ENCODE data around the gene DENND2D. TPM values are rescaled to one million over a fixed set of nuclear protein-coding genes. Genes with fewer than 3 reads are reported as not detected.
A peak's percentile ranks its signal among the peaks of the same experiment; 100 is the strongest.

Gene DENND2D
- total RNA-seq, 4 donors from 2014 or later: 25.3 to 37.1 (median 31.8) TPM

DNA sequence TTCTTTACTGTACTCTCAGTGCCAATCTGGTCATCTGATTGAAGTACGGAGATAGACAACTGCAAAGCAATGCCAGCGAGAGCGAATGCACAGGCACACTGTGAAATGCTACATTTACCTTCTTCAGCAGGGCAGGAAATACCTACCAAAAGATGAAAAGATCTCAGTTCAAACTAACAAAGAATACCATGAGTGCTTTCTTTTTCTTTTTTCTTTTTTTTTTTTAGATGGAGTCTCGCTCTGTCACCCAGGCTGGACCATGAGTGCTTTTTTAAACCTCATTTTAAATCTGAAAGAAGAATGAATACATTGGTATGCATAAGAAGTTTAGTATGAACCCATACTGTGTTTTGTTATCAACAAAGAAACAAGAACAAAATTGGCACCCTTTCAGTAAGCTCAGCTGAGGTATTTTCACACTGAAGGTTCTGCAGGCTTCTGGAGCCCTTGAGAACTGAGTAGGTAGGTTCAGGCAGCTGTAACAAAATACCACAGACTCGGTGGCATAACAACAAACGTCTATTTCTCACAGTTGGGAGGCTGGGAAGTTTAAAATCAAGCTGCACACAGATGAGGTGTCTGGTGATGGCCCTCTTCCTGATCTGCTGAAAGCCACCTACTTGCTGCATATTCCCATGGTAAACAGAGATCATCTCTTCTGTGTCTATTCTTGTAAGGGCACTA is 25.4 kb upstream of the DENND2D start:
- Histone ChIP-seq H3K4me1 (peaks cover 23% of the 10 kb centered on the region), H3K9me3 (no peaks in the 10 kb centered on the region), H3K4me3 (no peak overlapping the region), H3K27ac (no peak overlapping the region), H3K36me3 (no peaks in the 10 kb centered on the region), H3K27me3 (no peaks in the 10 kb centered on the region)
- DNase-seq (ENCODE audit: low spot score in 2 of 2): no peak
- TF ChIP-seq, protein P1, sequence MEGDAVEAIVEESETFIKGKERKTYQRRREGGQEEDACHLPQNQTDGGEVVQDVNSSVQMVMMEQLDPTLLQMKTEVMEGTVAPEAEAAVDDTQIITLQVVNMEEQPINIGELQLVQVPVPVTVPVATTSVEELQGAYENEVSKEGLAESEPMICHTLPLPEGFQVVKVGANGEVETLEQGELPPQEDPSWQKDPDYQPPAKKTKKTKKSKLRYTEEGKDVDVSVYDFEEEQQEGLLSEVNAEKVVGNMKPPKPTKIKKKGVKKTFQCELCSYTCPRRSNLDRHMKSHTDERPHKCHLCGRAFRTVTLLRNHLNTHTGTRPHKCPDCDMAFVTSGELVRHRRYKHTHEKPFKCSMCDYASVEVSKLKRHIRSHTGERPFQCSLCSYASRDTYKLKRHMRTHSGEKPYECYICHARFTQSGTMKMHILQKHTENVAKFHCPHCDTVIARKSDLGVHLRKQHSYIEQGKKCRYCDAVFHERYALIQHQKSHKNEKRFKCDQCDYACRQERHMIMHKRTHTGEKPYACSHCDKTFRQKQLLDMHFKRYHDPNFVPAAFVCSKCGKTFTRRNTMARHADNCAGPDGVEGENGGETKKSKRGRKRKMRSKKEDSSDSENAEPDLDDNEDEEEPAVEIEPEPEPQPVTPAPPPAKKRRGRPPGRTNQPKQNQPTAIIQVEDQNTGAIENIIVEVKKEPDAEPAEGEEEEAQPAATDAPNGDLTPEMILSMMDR (IDR thresholded peaks at IDR 0.05): no peak
- TF ChIP-seq POLR2A (IDR thresholded peaks at IDR 0.05) (no peak), POLR2AphosphoS5 (IDR thresholded peaks at IDR 0.05) (no peak), EP300 (IDR thresholded peaks at IDR 0.05) (no peak)
- 74% methylated on average over 6 of the region's 6 CpGs for WGBS

DNA sequence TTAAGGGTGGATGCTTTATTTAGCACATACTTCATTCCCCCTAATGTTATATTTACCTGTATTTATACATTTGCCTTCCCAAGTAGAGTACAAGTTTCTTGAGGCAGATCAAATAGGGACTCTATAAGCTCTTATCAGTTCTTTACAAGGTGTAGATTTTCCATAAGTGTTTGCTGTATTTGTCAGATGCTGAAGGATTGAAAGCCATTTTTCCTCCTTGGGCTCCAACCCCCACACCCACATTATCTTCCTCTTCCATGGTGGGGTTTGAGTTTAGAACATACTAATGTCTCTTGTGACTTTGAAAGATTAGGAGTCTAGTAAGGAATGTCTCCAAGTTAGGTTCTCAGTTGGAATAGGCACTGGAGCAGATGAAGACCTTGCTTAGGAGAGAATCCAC is 24.6 kb upstream of the DENND2D start:
- H3K27me3 ChIP-seq: no peaks in the 10 kb centered on the region
- no peaks in the 10 kb centered on the region for H3K9me3 ChIP-seq
- no peak for DNase-seq (ENCODE audit: low spot score in 2 of 2)
- TF ChIP-seq, protein P1 (IDR thresholded peaks at IDR 0.05): no peak
- TF ChIP-seq EP300 (IDR thresholded peaks at IDR 0.05) (no peak), POLR2AphosphoS5 (IDR thresholded peaks at IDR 0.05) (no peak), POLR2A (IDR thresholded peaks at IDR 0.05) (no peak)
- no peak overlapping the region for H3K27ac ChIP-seq
- peaks cover 23% of the 10 kb centered on the region for H3K4me1 ChIP-seq
- no peak overlapping the region for H3K4me3 ChIP-seq
- H3K36me3 ChIP-seq: no peaks in the 10 kb centered on the region

DNA sequence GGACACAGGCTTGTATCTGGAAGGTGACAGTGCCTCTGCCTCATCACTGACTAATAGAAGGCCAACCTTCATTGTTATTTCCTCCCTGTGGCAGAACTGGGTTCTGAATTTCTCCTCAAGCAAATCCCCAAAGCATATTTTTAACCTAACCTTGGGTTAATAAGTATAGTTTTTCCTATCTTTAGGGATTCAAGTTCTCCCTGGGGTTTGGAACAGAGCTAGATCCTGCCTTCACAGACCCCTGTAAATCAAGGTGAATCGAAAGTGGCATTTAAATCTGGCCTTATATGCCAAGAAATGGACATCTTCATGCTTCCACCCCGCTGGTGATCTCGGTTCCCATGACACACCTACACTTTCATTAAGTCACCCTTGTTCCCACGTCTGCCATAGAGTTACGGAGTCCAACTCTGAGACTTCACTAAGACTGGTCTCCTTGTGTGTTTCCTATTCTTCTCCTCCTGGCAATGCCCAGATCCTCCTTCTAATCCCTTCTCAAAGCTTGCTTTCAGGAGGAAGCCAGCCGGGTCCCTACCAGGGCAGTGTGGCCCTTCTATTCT is 22.8 kb upstream of the DENND2D start:
- H3K4me1 ChIP-seq: peaks cover 23% of the 10 kb centered on the region
- no peaks in the 10 kb centered on the region for H3K9me3 ChIP-seq
- no peak for DNase-seq (ENCODE audit: low spot score in 2 of 2)
- WGBS: 74% methylated on average over 6 of the region's 6 CpGs
- no peak overlapping the region for H3K27ac ChIP-seq
- H3K36me3 ChIP-seq: no peaks in the 10 kb centered on the region
- H3K27me3 ChIP-seq: no peaks in the 10 kb centered on the region
- no peak overlapping the region for H3K4me3 ChIP-seq
- no peak for TF ChIP-seq EP300 (IDR thresholded peaks at IDR 0.05)
- no peak for TF ChIP-seq POLR2A (IDR thresholded peaks at IDR 0.05)
- TF ChIP-seq, protein P1 (IDR thresholded peaks at IDR 0.05): no peak
- no peak for TF ChIP-seq POLR2AphosphoS5 (IDR thresholded peaks at IDR 0.05)

DNA sequence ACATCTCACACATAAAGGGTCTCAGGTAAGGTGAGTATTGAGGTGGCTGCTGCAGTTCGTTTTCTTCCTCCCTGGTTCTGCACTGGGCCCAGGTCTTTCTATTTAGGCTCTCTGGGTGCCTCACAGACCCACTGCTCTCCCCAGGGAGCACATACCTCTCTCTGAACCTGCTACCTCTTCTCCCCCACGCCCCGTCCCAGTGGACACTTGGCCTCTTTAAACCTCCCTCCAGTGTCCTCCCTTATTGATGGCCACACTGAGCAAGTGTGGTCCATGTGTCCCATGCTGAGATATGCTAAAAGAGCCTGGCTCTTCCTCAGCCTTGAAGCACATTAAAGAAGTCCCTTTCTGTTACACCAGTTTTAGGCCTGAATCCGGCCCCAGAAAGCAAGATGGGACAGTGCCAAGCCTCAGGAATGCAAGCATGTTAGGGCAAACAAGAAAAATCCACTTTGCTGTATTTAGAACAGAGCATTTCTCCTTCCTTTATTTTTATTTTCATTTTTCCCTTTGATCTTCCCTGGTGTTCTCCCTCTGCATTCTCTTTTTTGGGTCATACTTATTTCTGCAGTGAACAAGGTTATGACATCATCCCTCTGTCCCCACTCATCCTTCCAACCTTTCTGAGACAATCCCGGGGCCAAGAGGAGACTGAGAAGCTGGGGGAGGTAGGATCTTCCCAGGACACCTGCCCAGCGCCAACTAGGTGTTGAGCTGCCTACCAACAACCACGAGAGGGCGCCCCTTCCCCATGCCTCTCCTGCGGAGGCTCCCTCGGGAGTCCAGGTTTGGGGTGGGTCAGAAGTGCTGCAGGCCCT is 22.1 kb upstream of the DENND2D start:
- H3K27ac ChIP-seq: no peak overlapping the region
- TF ChIP-seq POLR2AphosphoS5 (IDR thresholded peaks at IDR 0.05): no peak
- TF ChIP-seq, protein P1 (IDR thresholded peaks at IDR 0.05): peak; percentile 84 to 91
- DNase-seq (ENCODE audit: low spot score in 2 of 2): peak; percentile 84 to 90
- peaks cover 17% of the 10 kb centered on the region for H3K4me1 ChIP-seq
- no peaks in the 10 kb centered on the region for H3K27me3 ChIP-seq
- WGBS: 29% methylated on average over 10 of the region's 10 CpGs
- no peaks in the 10 kb centered on the region for H3K9me3 ChIP-seq
- H3K36me3 ChIP-seq: no peaks in the 10 kb centered on the region
- no peak overlapping the region for H3K4me3 ChIP-seq

All from suprapubic skin (tissue), 4 donors.